K562 (cell line): ENCODE results near the gene SLK. TPM values are rescaled to one million over a fixed set of nuclear protein-coding genes. Genes with fewer than 3 reads are reported as not detected.
A peak's percentile ranks its signal among the peaks of the same experiment; 100 is the strongest.

Experiments used
- CC2D1A ChIP-seq: fragments of 450-650 bp; IDR thresholded peaks from 2 replicates; pipeline ENCODE4 v1.6.1; 2017; ENCODE audit warnings: mild to moderate bottlenecking
- CREB3 ChIP-seq: fragments of 450-650 bp; conservative IDR thresholded peaks from 2 replicates; pipeline ENCODE4 v1.6.1; 2016; ENCODE audit warnings: missing genetic modification characterization, low read depth, mild to moderate bottlenecking, missing compliant biosample characterization, moderate library complexity
- CSDE1 ChIP-seq, 2 experiments: fragments of 450-650 bp; IDR thresholded peaks; 2 replicates each; pipeline ENCODE4 v1.6.1; 2016; ENCODE audit warnings: mild to moderate bottlenecking in 1 of 2
- GTF3C2 ChIP-seq: IDR thresholded peaks from 3 replicates; pipeline ENCODE4 v1.6.1; 2011; ENCODE audit warnings: borderline replicate concordance, mild to moderate bottlenecking, moderate library complexity; ENCODE audit not compliant: insufficient read length; ENCODE audit errors: extremely low read depth
- HNRNPLL ChIP-seq: fragments of 200-400 bp; formaldehyde crosslinking; IDR thresholded peaks from 2 replicates; pipeline ENCODE4 v1.6.1; 2017; ENCODE audit warnings: low read length, low read depth, mild to moderate bottlenecking; ENCODE audit not compliant: poor library complexity, severe bottlenecking
- MYBL2 ChIP-seq, 2 experiments: fragments of 450-650 bp in 1 of 2; sonication (generic) in 1 of 2; formaldehyde crosslinking in 1 of 2; IDR thresholded peaks; 2 replicates each; pipeline versions ENCODE4 v1.6.1 to v1.8.1; 2017 to 2022; ENCODE audit warnings: borderline replicate concordance in 1 of 2, inconsistent platforms in 1 of 2, low read depth in 1 of 2, mild to moderate bottlenecking in 1 of 2, missing genetic modification reagents in 1 of 2, moderate library complexity in 1 of 2
- NBN ChIP-seq: fragments of 450-650 bp; IDR thresholded peaks from 2 replicates; pipeline ENCODE4 v1.6.1; 2016; ENCODE audit warnings: low read depth, mild to moderate bottlenecking
- REST ChIP-seq, 2 experiments: fragments of 450-650 bp; formaldehyde crosslinking in 1 of 2; IDR thresholded peaks; 2 replicates each; pipeline versions ENCODE4 v1.4.0 to v1.6.1; 2014 to 2020; ENCODE audit warnings: mild to moderate bottlenecking in 2 of 2, borderline replicate concordance in 1 of 2, low read depth in 1 of 2
- SAP30 ChIP-seq: fragments of 200-600 bp; sonication (generic); IDR thresholded peaks from 2 replicates; pipeline ENCODE4 v1.6.1; 2012; ENCODE audit warnings: borderline replicate concordance, low read depth, mild to moderate bottlenecking, moderate library complexity, low read length, control low read depth, inconsistent platforms; ENCODE audit not compliant: insufficient read depth, poor library complexity, severe bottlenecking
- ZBTB8A ChIP-seq: fragments of 450-650 bp; IDR thresholded peaks from 2 replicates; pipeline ENCODE4 v1.6.1; 2018; ENCODE audit warnings: mild to moderate bottlenecking, moderate library complexity; ENCODE audit not compliant: partially characterized antibody
- ZEB2 ChIP-seq: fragments of 450-650 bp; IDR thresholded peaks from 2 replicates; pipeline ENCODE4 v1.6.1; 2016
- ZFP36 ChIP-seq: fragments of 150-350 bp; IDR thresholded peaks from 2 replicates; pipeline ENCODE4 v1.6.1; 2018; ENCODE audit warnings: low read length, low read depth; ENCODE audit not compliant: partially characterized antibody
- ZNF644 ChIP-seq: fragments of 200-800 bp; sonication (Bioruptor generic); IDR thresholded peaks from 2 replicates; pipeline ENCODE4 v1.6.1; 2016; ENCODE audit warnings: low read depth, missing genetic modification characterization, missing compliant biosample characterization
- polyA plus RNA-seq, 8 experiments: library from polyadenylated mRNA; depleted of rRNA in 4 of 8; stranded (reverse) in 5 of 8; unstranded in 3 of 8; fragments of >200 nt; fragmentation: Nextera tagmentation in 2 of 8; fragmentation: Illumina TruSeq in 1 of 8; extraction: Ambion mirVana in 2 of 8; extraction: Trizol in 1 of 8; gene quantifications; 2 replicates each; pipeline versions ENCODE4 v1.2.1 to v1.2.3, GENCODE V29; 2011 to 2014; ENCODE audit warnings: inconsistent platforms in 1 of 8, missing spikeins in 1 of 8
- total RNA-seq, 7 experiments: library from RNA; depleted of rRNA in 6 of 7; stranded (reverse); fragments of >200 nt in 6 of 7; fragmentation: Illumina TruSeq in 2 of 7; extraction: Trizol in 2 of 7; gene quantifications; 2 replicates each; pipeline versions ENCODE4 v1.2.1 to v1.2.3, GENCODE V29; 2011 to 2021; ENCODE audit warnings: low replicate concordance in 1 of 7

The SLK gene
- total and polyA plus RNA-seq, 9 of the 15 experiments (the other 6 are each of a cell fraction or from before 2014, with no cell fraction given), result 8.2 to 40.0 (median 23.4) TPM

- TF ChIP-seq REST (IDR thresholded peaks at IDR 0.05; ENCODE audit: borderline replicate concordance), result 0 out of 2 replicates have a peak, but pooled peaks have one; percentile 4
- no peak for TF ChIP-seq REST (CRISPR knock-in tag; IDR thresholded peaks at IDR 0.05; ENCODE audit: low read depth)
- no peak for TF ChIP-seq ZEB2
- no peak for TF ChIP-seq CREB3
- peak; percentile 73 for TF ChIP-seq HNRNPLL
- no peak for TF ChIP-seq SAP30
- no peak for TF ChIP-seq ZFP36
- no peak for TF ChIP-seq NBN
- TF ChIP-seq MYBL2 (IDR thresholded peaks at IDR 0.05; ENCODE audit: low read depth), result no peak
- no peak for TF ChIP-seq MYBL2 (CRISPR knock-in tag; IDR thresholded peaks at IDR 0.05; ENCODE audit: borderline replicate concordance)
- TF ChIP-seq ZNF644 (tag), result peak; percentile 96
- TF ChIP-seq GTF3C2, result no peak
- TF ChIP-seq CSDE1 (IDR thresholded peaks at IDR 0.05), result no peak
- no peak for TF ChIP-seq ZBTB8A
- TF ChIP-seq CC2D1A, result no peak
Measured at GRCh38 chr10:103966671-103967447, at the start of gene SLK (continued).
